GM21423 (cell line): ENCODE measurements around the gene ATP5F1B.

Source experiments
- ATAC-seq: cut with Tn5 transposase; IDR thresholded peaks from one replicate; pipeline ENCODE4 v1.9.1; 2021; ENCODE audit warnings: mild to moderate bottlenecking, moderate library complexity; ENCODE audit not compliant: unreplicated experiment

Gene ATP5F1B

GRCh38 chr12:56626701-56627100, 19.1 kb downstream of the ATP5F1B start:
- ATAC-seq = no peak

GRCh38 chr12:56622535-56622934, 23.2 kb downstream of the ATP5F1B start:
- ATAC-seq = no peak

- no peak for ATAC-seq
Measured at GRCh38 chr12:56616925-56617324, 28.9 kb downstream of the ATP5F1B start.

- no peak for ATAC-seq
Measured at GRCh38 chr12:56616244-56616643, 29.5 kb downstream of the ATP5F1B start.

- no peak for ATAC-seq
Measured at GRCh38 chr12:56614627-56615026, 31.2 kb downstream of the ATP5F1B start.

- no peak for ATAC-seq
Measured at GRCh38 chr12:56604355-56604754, 41.4 kb downstream of the ATP5F1B start.

- ATAC-seq = no peak
Measured at GRCh38 chr12:56602239-56602638, 43.5 kb downstream of the ATP5F1B start.

GRCh38 chr12:56601503-56601902, 44.3 kb downstream of the ATP5F1B start:
- ATAC-seq = no peak

GRCh38 chr12:56600753-56601152, 45.0 kb downstream of the ATP5F1B start:
- no peak for ATAC-seq

- ATAC-seq = no peak
Measured at GRCh38 chr12:56599797-56600196, 46.0 kb downstream of the ATP5F1B start.

- ATAC-seq = no peak
Measured at GRCh38 chr12:56599041-56599440, 46.7 kb downstream of the ATP5F1B start.

- no peak for ATAC-seq
Measured at GRCh38 chr12:56596815-56597214, 49.0 kb downstream of the ATP5F1B start.

GRCh38 chr12:56593909-56594621, 51.7 kb downstream of the ATP5F1B start:
- no peak for ATAC-seq

GRCh38 chr12:56591961-56592360, 53.8 kb downstream of the ATP5F1B start:
- no peak for ATAC-seq

GRCh38 chr12:56591126-56591525, 54.7 kb downstream of the ATP5F1B start:
- no peak for ATAC-seq

- ATAC-seq = no peak
Measured at GRCh38 chr12:56590237-56590830, 55.5 kb downstream of the ATP5F1B start.

- ATAC-seq = no peak
Measured at GRCh38 chr12:56589783-56590182, 56.0 kb downstream of the ATP5F1B start.
